ENCODE measurements around the gene CCL13. TPM values are rescaled to one million over a fixed set of nuclear protein-coding genes. Genes with fewer than 3 reads are reported as not detected.

The CCL13 gene
- total RNA-seq, 2 donors from 2014 or later: not detected

- peaks cover 12% of the 10 kb centered on the region for H3K4me1 Mint-ChIP-seq
- H3K4me1 ChIP-seq (ENCODE audit: control insufficient read depth, insufficient read depth, low read length): no peaks in the 10 kb centered on the region
- H3K9ac ChIP-seq (ENCODE audit: extremely low read depth, low read length, poor library complexity, severe bottlenecking): no peak overlapping the region
- H3K27me3 Mint-ChIP-seq (ENCODE audit: insufficient read depth): peaks cover 3% of the 10 kb centered on the region
- no peak for DNase-seq
- H3K27me3 ChIP-seq (ENCODE audit: control insufficient read depth, insufficient read depth, low read length, poor library complexity, severe bottlenecking): no peaks in the 10 kb centered on the region
- H3K27ac ChIP-seq (ENCODE audit: low read depth, low read length): no peak overlapping the region
- no peaks in the 10 kb centered on the region for H3K9me3 ChIP-seq (ENCODE audit: control insufficient read depth, low read length)
- 88 to 93% methylated on average over 2 of the region's 2 CpGs for WGBS, 2 experiments (ENCODE audit: insufficient coverage in 1 of 2, insufficient read length in 1 of 2)
- no peaks in the 10 kb centered on the region for H3K36me3 ChIP-seq (ENCODE audit: control insufficient read depth, insufficient read depth, low read length)
- no peak overlapping the region for H3K4me3 ChIP-seq (ENCODE audit: low read length)
- H3K4me3 Mint-ChIP-seq: no peak overlapping the region
- H3K36me3 Mint-ChIP-seq (ENCODE audit: low read depth): no peaks in the 10 kb centered on the region
- H3K27ac Mint-ChIP-seq: no peak overlapping the region
- H3K9me3 Mint-ChIP-seq: no peaks in the 10 kb centered on the region
- no peak for TF ChIP-seq CTCF (conservative IDR thresholded peaks at IDR 0.05)
These were observed 42.7 kb downstream of the CCL13 start for GRCh38 chr17:34398990-34399389.

- Histone ChIP-seq H3K4me1 (ENCODE audit: control insufficient read depth, insufficient read depth, low read length) (no peaks in the 10 kb centered on the region), H3K27me3 (ENCODE audit: control insufficient read depth, insufficient read depth, low read length, poor library complexity, severe bottlenecking) (no peaks in the 10 kb centered on the region), H3K36me3 (ENCODE audit: control insufficient read depth, insufficient read depth, low read length) (no peaks in the 10 kb centered on the region), H3K4me3 (ENCODE audit: low read length) (no peak overlapping the region), H3K9ac (ENCODE audit: extremely low read depth, low read length, poor library complexity, severe bottlenecking) (no peak overlapping the region), H3K9me3 (ENCODE audit: control insufficient read depth, low read length) (no peaks in the 10 kb centered on the region), H3K27ac (ENCODE audit: low read depth, low read length) (no peak overlapping the region)
- no peak for DNase-seq
- H3K36me3 Mint-ChIP-seq (ENCODE audit: low read depth): no peaks in the 10 kb centered on the region
- no peak for TF ChIP-seq CTCF (conservative IDR thresholded peaks at IDR 0.05)
- H3K9me3 Mint-ChIP-seq: no peaks in the 10 kb centered on the region
- no peak overlapping the region for H3K27ac Mint-ChIP-seq
- H3K27me3 Mint-ChIP-seq (ENCODE audit: insufficient read depth): peaks cover 3% of the 10 kb centered on the region
- H3K4me3 Mint-ChIP-seq: no peak overlapping the region
- H3K4me1 Mint-ChIP-seq: peaks cover 12% of the 10 kb centered on the region
- 80% methylated on average over 1 of the region's 1 CpG; no CpG with 5 or more reads in 1 of the 2 experiments for WGBS, 2 experiments (ENCODE audit: insufficient coverage in 1 of 2, insufficient read length in 1 of 2)
These were observed 43.4 kb downstream of the CCL13 start for GRCh38 chr17:34399725-34400124.

GRCh38 chr17:34400301-34400931 lies 44.1 kb downstream of the CCL13 start:
- WGBS, 2 experiments (ENCODE audit: insufficient coverage in 1 of 2, insufficient read length in 1 of 2): 88 to 89% methylated on average over 6 to 10 of the region's 10 CpGs

More at GRCh38 chr17:34400301-34400931, 44.1 kb downstream of the CCL13 start:
- no peak overlapping the region for H3K27ac ChIP-seq (ENCODE audit: low read depth, low read length)
- Mint-ChIP-seq H3K27ac (no peak overlapping the region), H3K27me3 (ENCODE audit: insufficient read depth) (peaks cover 3% of the 10 kb centered on the region), H3K4me3 (no peak overlapping the region), H3K4me1 (peaks cover 12% of the 10 kb centered on the region), H3K9me3 (no peaks in the 10 kb centered on the region), H3K36me3 (ENCODE audit: low read depth) (no peaks in the 10 kb centered on the region)
- H3K9ac ChIP-seq (ENCODE audit: extremely low read depth, low read length, poor library complexity, severe bottlenecking): no peak overlapping the region
- no peaks in the 10 kb centered on the region for H3K4me1 ChIP-seq (ENCODE audit: control insufficient read depth, insufficient read depth, low read length)
- DNase-seq: peak; percentile 42
- no peaks in the 10 kb centered on the region for H3K9me3 ChIP-seq (ENCODE audit: control insufficient read depth, low read length)
- TF ChIP-seq CTCF (conservative IDR thresholded peaks at IDR 0.05): no peak
- H3K27me3 ChIP-seq (ENCODE audit: control insufficient read depth, insufficient read depth, low read length, poor library complexity, severe bottlenecking): no peaks in the 10 kb centered on the region
- no peaks in the 10 kb centered on the region for H3K36me3 ChIP-seq (ENCODE audit: control insufficient read depth, insufficient read depth, low read length)
- H3K4me3 ChIP-seq (ENCODE audit: low read length): no peak overlapping the region
